Ishikawa (cell line): ENCODE results near the gene NFE2L2.

ENCODE experiments used
- CEBPB ChIP-seq: IDR thresholded peaks from 2 replicates; pipeline ENCODE4 v1.6.1; 2012
- CREB1 ChIP-seq: IDR thresholded peaks from 2 replicates; pipeline ENCODE4 v1.6.1; 2012; ENCODE audit warnings: low read depth
- EGR1 ChIP-seq: IDR thresholded peaks from 2 replicates; pipeline ENCODE4 v1.6.1; 2012
- EP300 ChIP-seq: IDR thresholded peaks from 2 replicates; pipeline ENCODE4 v1.6.1; 2012; ENCODE audit warnings: borderline replicate concordance
- FOXM1 ChIP-seq: IDR thresholded peaks from 2 replicates; pipeline ENCODE4 v1.6.1; 2012; ENCODE audit warnings: low read depth, borderline replicate concordance
- NFIC ChIP-seq: IDR thresholded peaks from 2 replicates; pipeline ENCODE4 v1.6.1; 2012
- RAD21 ChIP-seq: IDR thresholded peaks from 2 replicates; pipeline ENCODE4 v1.6.1; 2012; ENCODE audit warnings: low read depth
- TAF1 ChIP-seq: IDR thresholded peaks from 2 replicates; pipeline ENCODE4 v1.6.1; 2012; ENCODE audit warnings: low read depth, mild to moderate bottlenecking
- TCF12 ChIP-seq: IDR thresholded peaks from 2 replicates; pipeline ENCODE4 v1.6.1; 2012; ENCODE audit warnings: low read depth
- YY1 ChIP-seq: IDR thresholded peaks from 2 replicates; pipeline ENCODE4 v1.6.1; 2012; ENCODE audit warnings: low read depth
- ZBTB7A ChIP-seq: IDR thresholded peaks from 2 replicates; pipeline ENCODE4 v1.6.1; 2012; ENCODE audit warnings: low read depth
- TF ChIP-seq, protein P1 (sequence below): IDR thresholded peaks from 2 replicates; pipeline ENCODE4 v1.6.1; 2012; ENCODE audit warnings: low read depth, mild to moderate bottlenecking
- TF ChIP-seq, protein P2 (sequence below): IDR thresholded peaks from 2 replicates; pipeline ENCODE4 v1.6.1; 2012
- TF ChIP-seq, protein P3 (sequence below): IDR thresholded peaks from 2 replicates; pipeline ENCODE4 v1.6.1; 2012

DNA sequence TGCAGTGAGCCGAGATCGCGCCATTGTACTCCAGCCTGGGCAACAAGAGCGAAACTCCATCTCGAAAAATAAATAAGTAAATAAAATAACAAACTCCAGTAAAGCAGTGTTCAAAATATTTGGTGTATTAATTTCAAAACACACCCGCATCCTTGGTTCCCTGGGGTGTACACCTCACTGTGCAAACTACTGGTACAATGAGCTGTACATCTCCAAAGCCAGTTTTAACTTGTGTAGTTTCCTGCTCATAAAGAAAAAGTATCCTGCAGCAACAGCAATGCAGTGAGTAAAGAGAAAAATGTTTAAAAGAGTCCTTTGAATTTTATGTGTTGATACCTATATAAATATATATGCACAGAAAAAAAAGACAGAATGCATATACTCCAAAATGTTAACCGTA, 4.4 kb upstream of the NFE2L2 start:
- TF ChIP-seq, protein P1, sequence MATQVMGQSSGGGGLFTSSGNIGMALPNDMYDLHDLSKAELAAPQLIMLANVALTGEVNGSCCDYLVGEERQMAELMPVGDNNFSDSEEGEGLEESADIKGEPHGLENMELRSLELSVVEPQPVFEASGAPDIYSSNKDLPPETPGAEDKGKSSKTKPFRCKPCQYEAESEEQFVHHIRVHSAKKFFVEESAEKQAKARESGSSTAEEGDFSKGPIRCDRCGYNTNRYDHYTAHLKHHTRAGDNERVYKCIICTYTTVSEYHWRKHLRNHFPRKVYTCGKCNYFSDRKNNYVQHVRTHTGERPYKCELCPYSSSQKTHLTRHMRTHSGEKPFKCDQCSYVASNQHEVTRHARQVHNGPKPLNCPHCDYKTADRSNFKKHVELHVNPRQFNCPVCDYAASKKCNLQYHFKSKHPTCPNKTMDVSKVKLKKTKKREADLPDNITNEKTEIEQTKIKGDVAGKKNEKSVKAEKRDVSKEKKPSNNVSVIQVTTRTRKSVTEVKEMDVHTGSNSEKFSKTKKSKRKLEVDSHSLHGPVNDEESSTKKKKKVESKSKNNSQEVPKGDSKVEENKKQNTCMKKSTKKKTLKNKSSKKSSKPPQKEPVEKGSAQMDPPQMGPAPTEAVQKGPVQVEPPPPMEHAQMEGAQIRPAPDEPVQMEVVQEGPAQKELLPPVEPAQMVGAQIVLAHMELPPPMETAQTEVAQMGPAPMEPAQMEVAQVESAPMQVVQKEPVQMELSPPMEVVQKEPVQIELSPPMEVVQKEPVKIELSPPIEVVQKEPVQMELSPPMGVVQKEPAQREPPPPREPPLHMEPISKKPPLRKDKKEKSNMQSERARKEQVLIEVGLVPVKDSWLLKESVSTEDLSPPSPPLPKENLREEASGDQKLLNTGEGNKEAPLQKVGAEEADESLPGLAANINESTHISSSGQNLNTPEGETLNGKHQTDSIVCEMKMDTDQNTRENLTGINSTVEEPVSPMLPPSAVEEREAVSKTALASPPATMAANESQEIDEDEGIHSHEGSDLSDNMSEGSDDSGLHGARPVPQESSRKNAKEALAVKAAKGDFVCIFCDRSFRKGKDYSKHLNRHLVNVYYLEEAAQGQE: no peak
- no peak for TF ChIP-seq FOXM1
- TF ChIP-seq EP300: no peak
- no peak for TF ChIP-seq CEBPB
- TF ChIP-seq, protein P2, sequence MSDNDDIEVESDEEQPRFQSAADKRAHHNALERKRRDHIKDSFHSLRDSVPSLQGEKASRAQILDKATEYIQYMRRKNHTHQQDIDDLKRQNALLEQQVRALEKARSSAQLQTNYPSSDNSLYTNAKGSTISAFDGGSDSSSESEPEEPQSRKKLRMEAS: no peak
- TF ChIP-seq RAD21: no peak
- TF ChIP-seq TAF1: no peak
- TF ChIP-seq, protein P3, sequence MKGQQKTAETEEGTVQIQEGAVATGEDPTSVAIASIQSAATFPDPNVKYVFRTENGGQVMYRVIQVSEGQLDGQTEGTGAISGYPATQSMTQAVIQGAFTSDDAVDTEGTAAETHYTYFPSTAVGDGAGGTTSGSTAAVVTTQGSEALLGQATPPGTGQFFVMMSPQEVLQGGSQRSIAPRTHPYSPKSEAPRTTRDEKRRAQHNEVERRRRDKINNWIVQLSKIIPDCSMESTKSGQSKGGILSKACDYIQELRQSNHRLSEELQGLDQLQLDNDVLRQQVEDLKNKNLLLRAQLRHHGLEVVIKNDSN: no peak
- no peak for TF ChIP-seq EGR1
- TF ChIP-seq NFIC: no peak
- no peak for TF ChIP-seq CREB1
- no peak for TF ChIP-seq YY1
- TF ChIP-seq TCF12: no peak
- TF ChIP-seq ZBTB7A: no peak
